ENCODE data around the gene KRT15. TPM values are rescaled to one million over a fixed set of nuclear protein-coding genes. Genes with fewer than 3 reads are reported as not detected.

Gene KRT15
- total and polyA plus RNA-seq, 2 donors (not counting 1 experiment from before 2014, with no cell fraction given), result not detected

DNA sequence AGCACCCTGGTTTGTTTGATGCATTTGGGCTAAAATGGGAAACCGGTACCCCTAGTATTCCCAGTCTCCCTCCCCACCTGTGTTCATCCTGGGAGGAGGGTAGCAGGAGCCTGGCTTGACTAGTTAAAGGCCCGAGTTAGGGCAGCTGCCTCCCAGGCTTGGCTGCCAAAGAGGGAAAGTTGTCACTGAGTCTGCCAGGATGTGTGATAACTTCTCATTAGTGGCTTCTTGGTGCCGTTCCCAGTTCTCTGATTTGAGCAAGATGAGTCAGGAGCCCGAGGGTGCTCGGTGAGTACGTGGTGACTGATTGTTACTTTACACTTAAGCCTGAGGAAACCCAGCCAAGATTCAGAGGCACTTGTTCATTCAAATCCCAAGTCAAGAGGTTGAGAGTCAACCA lies 54.0 kb downstream of the KRT15 start:
- intact Hi-C loops (cut with micrococcal nuclease), result no loop called here
- no peaks in the 10 kb centered on the region for H3K4me1 Mint-ChIP-seq
- peaks cover 0 to 6% (median 2%) of the 10 kb centered on the region in 4 experiments for H3K27me3 ChIP-seq (replicated peaks in 1 of 4; ENCODE audit: control extremely low read depth in 1 of 4, control insufficient read depth in 3 of 4, insufficient read depth in 4 of 4, low read length in 3 of 4)
- CTCF ChIA-PET, result no interaction called here
- no peaks in the 10 kb centered on the region for H4K20me1 ChIP-seq (ENCODE audit: control insufficient read depth, insufficient read depth, low read length, poor library complexity, severe bottlenecking)
- peaks cover 0 to 12% (median 0%) of the 10 kb centered on the region in 3 donors for H3K9me3 ChIP-seq (ENCODE audit: control extremely low read depth in 1 of 3, control insufficient read depth in 2 of 3, insufficient read depth in 1 of 3, low read length in 2 of 3)
- peaks cover 44% of the 10 kb centered on the region for H3K27me3 Mint-ChIP-seq
- H3K79me2 ChIP-seq (ENCODE audit: control insufficient read depth, insufficient read depth, low read length), result no peaks in the 10 kb centered on the region
- H3K9me3 Mint-ChIP-seq (ENCODE audit: insufficient read depth), result no peaks in the 10 kb centered on the region
- no peak for DNase-seq
- no peak for ATAC-seq (ENCODE audit: low read depth)
- no peaks in the 10 kb centered on the region for H3K36me3 ChIP-seq (replicated peaks in 1 of 2; ENCODE audit: control extremely low read depth in 1 of 2, control insufficient read depth in 1 of 2, extremely low read depth in 1 of 2, insufficient read depth in 2 of 2, low read length in 1 of 2)
- no peak overlapping the region for H3K4me2 ChIP-seq (replicated peaks; ENCODE audit: low read depth, low read length, poor library complexity, severe bottlenecking)
- H3K9ac ChIP-seq (ENCODE audit: low read length), result no peak overlapping the region
- H2AFZ ChIP-seq (ENCODE audit: insufficient read depth, low read depth, low read length, poor library complexity, severe bottlenecking), result no peak overlapping the region
- WGBS (ENCODE audit: insufficient coverage), result 83% methylated on average over 5 of the region's 6 CpGs
- TF ChIP-seq, protein P1, sequence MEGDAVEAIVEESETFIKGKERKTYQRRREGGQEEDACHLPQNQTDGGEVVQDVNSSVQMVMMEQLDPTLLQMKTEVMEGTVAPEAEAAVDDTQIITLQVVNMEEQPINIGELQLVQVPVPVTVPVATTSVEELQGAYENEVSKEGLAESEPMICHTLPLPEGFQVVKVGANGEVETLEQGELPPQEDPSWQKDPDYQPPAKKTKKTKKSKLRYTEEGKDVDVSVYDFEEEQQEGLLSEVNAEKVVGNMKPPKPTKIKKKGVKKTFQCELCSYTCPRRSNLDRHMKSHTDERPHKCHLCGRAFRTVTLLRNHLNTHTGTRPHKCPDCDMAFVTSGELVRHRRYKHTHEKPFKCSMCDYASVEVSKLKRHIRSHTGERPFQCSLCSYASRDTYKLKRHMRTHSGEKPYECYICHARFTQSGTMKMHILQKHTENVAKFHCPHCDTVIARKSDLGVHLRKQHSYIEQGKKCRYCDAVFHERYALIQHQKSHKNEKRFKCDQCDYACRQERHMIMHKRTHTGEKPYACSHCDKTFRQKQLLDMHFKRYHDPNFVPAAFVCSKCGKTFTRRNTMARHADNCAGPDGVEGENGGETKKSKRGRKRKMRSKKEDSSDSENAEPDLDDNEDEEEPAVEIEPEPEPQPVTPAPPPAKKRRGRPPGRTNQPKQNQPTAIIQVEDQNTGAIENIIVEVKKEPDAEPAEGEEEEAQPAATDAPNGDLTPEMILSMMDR (IDR thresholded peaks at IDR 0.05), result no peak
- no peak overlapping the region for H3K27ac Mint-ChIP-seq
- no peak overlapping the region for H3K4me3 ChIP-seq (ENCODE audit: control extremely low read depth in 1 of 5, extremely low read depth in 1 of 5, insufficient read depth in 1 of 5, low read depth in 2 of 5, low read length in 4 of 5)
- H3K4me1 ChIP-seq (ENCODE audit: control insufficient read depth in 2 of 2, insufficient read depth in 2 of 2, low read length in 2 of 2), result no peaks in the 10 kb centered on the region
- H3K27ac ChIP-seq (ENCODE audit: low read length in 2 of 2), result no peak overlapping the region
- no peak overlapping the region for H3K4me3 Mint-ChIP-seq
- POLR2A ChIA-PET, result no interaction called here

DNA sequence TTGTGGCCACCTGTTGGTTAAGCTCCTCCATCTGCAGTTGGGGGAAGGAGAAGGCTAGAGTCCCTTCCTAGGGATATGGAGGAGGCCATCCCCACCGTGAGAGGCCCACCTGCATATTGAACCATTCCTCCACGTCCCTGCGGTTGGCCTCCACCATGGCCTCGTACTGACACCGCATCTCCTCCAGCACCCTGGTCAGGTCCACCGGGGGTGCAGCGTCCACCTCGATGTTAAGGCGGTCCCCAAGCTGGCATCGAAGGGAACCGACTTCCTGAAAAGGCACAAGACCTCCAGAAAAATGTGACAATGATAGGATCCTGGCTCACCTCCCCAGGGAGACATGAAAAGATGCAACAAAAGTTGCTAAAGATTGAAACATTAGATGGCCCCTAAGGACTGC lies 54.5 kb downstream of the KRT15 start:
- Histone ChIP-seq H4K20me1 (ENCODE audit: control insufficient read depth, insufficient read depth, low read length, poor library complexity, severe bottlenecking) (no peaks in the 10 kb centered on the region), H3K9me3 (ENCODE audit: control extremely low read depth in 1 of 3, control insufficient read depth in 2 of 3, insufficient read depth in 1 of 3, low read length in 2 of 3) (peaks cover 0 to 12% (median 0%) of the 10 kb centered on the region in 3 donors), H3K4me1 (ENCODE audit: control insufficient read depth in 2 of 2, insufficient read depth in 2 of 2, low read length in 2 of 2) (no peaks in the 10 kb centered on the region), H3K9ac (ENCODE audit: low read length) (no peak overlapping the region), H2AFZ (ENCODE audit: insufficient read depth, low read depth, low read length, poor library complexity, severe bottlenecking) (no peak overlapping the region), H3K27ac (ENCODE audit: low read length in 2 of 2) (no peak overlapping the region), H3K4me2 (replicated peaks; ENCODE audit: low read depth, low read length, poor library complexity, severe bottlenecking) (no peak overlapping the region), H3K79me2 (ENCODE audit: control insufficient read depth, insufficient read depth, low read length) (no peaks in the 10 kb centered on the region), H3K36me3 (replicated peaks in 1 of 2; ENCODE audit: control extremely low read depth in 1 of 2, control insufficient read depth in 1 of 2, extremely low read depth in 1 of 2, insufficient read depth in 2 of 2, low read length in 1 of 2) (no peaks in the 10 kb centered on the region), H3K27me3 (replicated peaks in 1 of 4; ENCODE audit: control extremely low read depth in 1 of 4, control insufficient read depth in 3 of 4, insufficient read depth in 4 of 4, low read length in 3 of 4) (peaks cover 0 to 6% (median 2%) of the 10 kb centered on the region in 4 experiments), H3K4me3 (ENCODE audit: control extremely low read depth in 1 of 5, extremely low read depth in 1 of 5, insufficient read depth in 1 of 5, low read depth in 2 of 5, low read length in 4 of 5) (no peak overlapping the region)
- Mint-ChIP-seq H3K4me1 (no peaks in the 10 kb centered on the region), H3K4me3 (no peak overlapping the region), H3K9me3 (ENCODE audit: insufficient read depth) (no peaks in the 10 kb centered on the region), H3K27ac (no peak overlapping the region), H3K27me3 (peaks cover 44% of the 10 kb centered on the region)
- POLR2A ChIA-PET, result no interaction called here
- intact Hi-C loops (cut with micrococcal nuclease), result no loop called here
- ATAC-seq (ENCODE audit: low read depth) (no peak), DNase-seq (no peak)
- 97% methylated on average over 11 of the region's 11 CpGs for WGBS (ENCODE audit: insufficient coverage)
- TF ChIP-seq EZH2 (IDR thresholded peaks at IDR 0.05; ENCODE audit: borderline replicate concordance, insufficient read depth, low read depth, low read length, poor library complexity, severe bottlenecking), result no peak
- TF ChIP-seq, protein P1 (IDR thresholded peaks at IDR 0.05), result no peak
- CTCF ChIA-PET, result no interaction called here

Data from B cell (primary cell).